GM19455 (cell line): ENCODE data around the gene CYSLTR2.
"Not testable (repeated sequence)": the region's sequence is repeated elsewhere in the genome, so short reads cannot be mapped to it uniquely, and the experiment has no call there.

ENCODE experiments used
- ATAC-seq: cut with Tn5 transposase; IDR thresholded peaks from one replicate; pipeline ENCODE4 v1.9.1; 2021; ENCODE audit not compliant: unreplicated experiment

Gene CYSLTR2

GRCh38 chr13:48644141-48644540 is 9.6 kb upstream of the CYSLTR2 start:
- ATAC-seq, result no peak

GRCh38 chr13:48644951-48645350 is 8.8 kb upstream of the CYSLTR2 start:
- ATAC-seq, result no peak

GRCh38 chr13:48645845-48646244 is 7.9 kb upstream of the CYSLTR2 start:
- no peak for ATAC-seq

GRCh38 chr13:48646791-48647190 is 6.9 kb upstream of the CYSLTR2 start:
- no peak for ATAC-seq

- no peak for ATAC-seq
These were observed 6.1 kb upstream of the CYSLTR2 start for GRCh38 chr13:48647625-48648024.

GRCh38 chr13:48648446-48648845 is 5.3 kb upstream of the CYSLTR2 start:
- no peak for ATAC-seq

- ATAC-seq, result no peak
These were observed 768 bp upstream of the CYSLTR2 start for GRCh38 chr13:48652851-48653471.

- ATAC-seq, result no peak
These were observed 782 bp downstream of the CYSLTR2 start for GRCh38 chr13:48654511-48654910.

- no peak for ATAC-seq
These were observed 1.6 kb downstream of the CYSLTR2 start for GRCh38 chr13:48655291-48655690.

GRCh38 chr13:48656608-48657007 is 2.9 kb downstream of the CYSLTR2 start:
- ATAC-seq, result no peak

GRCh38 chr13:48660361-48661076 is 6.8 kb downstream of the CYSLTR2 start:
- no peak for ATAC-seq

- no peak for ATAC-seq
These were observed 7.4 kb downstream of the CYSLTR2 start for GRCh38 chr13:48661107-48661506.

GRCh38 chr13:48662226-48662625 is 8.5 kb downstream of the CYSLTR2 start:
- ATAC-seq, result no peak

GRCh38 chr13:48667136-48667535 is 13.4 kb downstream of the CYSLTR2 start:
- no peak for ATAC-seq

- not testable (repeated sequence) for ATAC-seq
These were observed 17.7 kb downstream of the CYSLTR2 start for GRCh38 chr13:48671421-48671820.

GRCh38 chr13:48675247-48675646 is 21.5 kb downstream of the CYSLTR2 start:
- no peak for ATAC-seq

- no peak for ATAC-seq
These were observed 24.6 kb downstream of the CYSLTR2 start for GRCh38 chr13:48678316-48678715.

- ATAC-seq, result no peak
These were observed 26.4 kb downstream of the CYSLTR2 start for GRCh38 chr13:48679941-48680680.

GRCh38 chr13:48680756-48681392 is 27.1 kb downstream of the CYSLTR2 start:
- no peak for ATAC-seq

GRCh38 chr13:48681905-48682304 is 28.2 kb downstream of the CYSLTR2 start:
- ATAC-seq, result no peak

GRCh38 chr13:48682436-48682835 is 28.7 kb downstream of the CYSLTR2 start:
- no peak for ATAC-seq
